Parathyroid adenoma (tissue), 2 donors: ENCODE measurements around the gene LRP2BP.

Source experiments
- H2AFZ ChIP-seq: fragments of 300-600 bp; sonication (generic); one replicate; pipeline ENCODE4 v1.7.0; 2017; ENCODE audit warnings: antibody characterized with exemption, mild to moderate bottlenecking
- H3K27ac ChIP-seq: fragments of 300-600 bp; sonication (generic); one replicate; pipeline ENCODE4 v1.7.0; 2017
- H3K27me3 ChIP-seq: fragments of 300-600 bp; sonication (generic); one replicate; pipeline ENCODE4 v1.7.0; 2017; ENCODE audit warnings: low read length; ENCODE audit not compliant: control insufficient read depth, insufficient read depth
- H3K36me3 ChIP-seq: fragments of 300-600 bp; sonication (generic); one replicate; pipeline ENCODE4 v1.7.0; 2017; ENCODE audit warnings: low read length; ENCODE audit not compliant: control insufficient read depth, insufficient read depth
- H3K4me1 ChIP-seq: fragments of 300-600 bp; sonication (generic); one replicate; pipeline ENCODE4 v1.7.0; 2017; ENCODE audit warnings: control low read depth
- H3K4me2 ChIP-seq: fragments of 300-600 bp; sonication (generic); one replicate; pipeline ENCODE4 v1.7.0; 2017; ENCODE audit warnings: low read length
- H3K4me3 ChIP-seq: fragments of 300-600 bp; sonication (generic); one replicate; pipeline ENCODE4 v1.7.0; 2017; ENCODE audit warnings: low read depth, low read length
- H3K79me2 ChIP-seq: fragments of 300-600 bp; sonication (generic); one replicate; pipeline ENCODE4 v1.7.0; 2017; ENCODE audit warnings: control low read depth
- H3K9ac ChIP-seq: fragments of 300-600 bp; sonication (generic); one replicate; pipeline ENCODE4 v1.7.0; 2017; ENCODE audit warnings: mild to moderate bottlenecking
- H3K9me3 ChIP-seq: fragments of 300-600 bp; sonication (generic); one replicate; pipeline ENCODE4 v1.7.0; 2017; ENCODE audit warnings: low read length; ENCODE audit not compliant: control insufficient read depth
- CTCF ChIP-seq: fragments of 300-600 bp; sonication (generic); IDR thresholded peaks from one replicate; pipeline ENCODE4 v1.7.0; 2017; ENCODE audit warnings: antibody characterized with exemption, mild to moderate bottlenecking
- donor health status: primary hyperparathyroidism.

Gene LRP2BP

DNA sequence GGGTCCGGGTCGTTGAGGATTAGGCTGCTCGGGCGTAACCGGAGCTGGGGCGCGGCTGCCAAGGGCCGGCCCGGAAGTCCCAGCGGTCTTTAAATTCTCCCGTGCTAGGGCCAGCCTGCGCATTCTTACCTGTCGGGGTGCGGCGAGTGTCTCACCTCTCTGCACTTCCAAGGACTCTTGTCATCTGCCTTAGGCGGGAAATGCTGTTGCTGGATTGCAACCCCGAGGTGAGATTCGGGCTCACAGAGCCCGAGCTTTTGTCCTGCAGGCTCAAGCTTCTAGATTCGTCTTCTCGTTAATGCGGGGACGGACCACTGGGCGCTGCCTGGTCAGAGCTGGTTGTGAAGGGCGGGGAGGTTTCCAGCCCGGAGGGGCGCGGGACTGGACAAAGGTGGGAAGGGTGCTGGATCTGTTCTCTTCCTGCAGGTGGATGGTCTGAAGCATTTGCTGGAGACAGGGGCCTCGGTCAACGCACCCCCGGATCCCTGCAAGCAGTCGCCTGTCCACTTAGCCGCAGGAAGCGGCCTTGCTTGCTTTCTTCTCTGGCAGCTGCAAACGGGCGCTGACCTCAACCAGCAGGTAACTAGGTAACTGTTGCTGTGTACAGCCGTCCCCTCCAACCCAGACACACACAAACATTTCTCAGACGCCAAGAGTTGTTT lies 1.1 kb upstream of the LRP2BP start, which contains the start of gene ANKRD37:
Gene ANKRD37, plus strand, starts transcription at position 118 of the 662 bp plus-strand sequence. Its CDS starts 83 bp downstream, at position 201.
- Histone ChIP-seq H2AFZ (peak within 1 kb of the TSS; percentile 87), H3K36me3 (no peaks in the 10 kb centered on the region), H3K4me1 (no peaks in the 10 kb centered on the region), H3K9ac (no peak within 1 kb of the TSS), H3K79me2 (no peaks in the 10 kb centered on the region), H3K27me3 (no peaks in the 10 kb centered on the region), H3K4me2 (peak within 1 kb of the TSS; percentile 89), H3K9me3 (no peaks in the 10 kb centered on the region), H3K4me3 (peak within 1 kb of the TSS; percentile 69), H3K27ac (peak within 1 kb of the TSS; percentile 97)
- no peak for TF ChIP-seq CTCF

DNA sequence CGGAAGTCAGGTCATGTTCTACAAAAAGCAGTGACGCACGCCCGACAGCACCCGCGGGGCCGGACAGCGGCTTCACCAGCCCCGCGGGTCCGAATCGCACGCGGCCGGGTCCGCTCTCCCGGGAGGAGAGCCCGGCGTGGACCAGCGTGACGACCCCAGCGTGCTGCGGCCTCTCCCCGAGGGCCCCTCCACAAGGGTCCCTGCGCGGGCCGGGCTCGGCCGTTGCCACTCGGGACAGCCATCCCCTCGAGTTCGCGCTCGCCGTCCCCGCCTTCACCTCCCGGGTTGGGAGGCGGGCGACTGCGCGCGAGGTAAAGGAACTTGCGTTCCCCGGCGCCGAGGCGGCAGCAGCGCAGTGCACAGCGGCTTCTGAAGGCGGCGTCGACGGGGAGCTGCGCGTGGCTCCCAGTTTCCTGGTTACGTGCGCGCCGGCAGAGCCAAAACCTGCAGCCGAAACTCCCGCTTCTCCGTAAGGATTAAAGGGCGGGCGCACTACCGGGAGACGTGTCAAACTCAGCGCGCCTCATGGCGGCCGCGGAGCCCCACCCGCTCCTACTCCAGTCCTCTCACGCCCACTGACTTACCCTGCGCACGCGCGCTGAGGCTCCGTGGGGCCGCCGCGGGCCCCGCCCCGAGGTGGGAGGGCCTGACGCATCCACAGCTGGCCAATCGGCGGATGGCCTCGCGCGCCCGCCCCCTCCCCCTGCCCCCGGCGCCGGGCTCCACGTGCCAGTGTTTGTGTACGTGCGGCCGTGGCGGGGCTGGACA lies 416 bp upstream of the LRP2BP start:
- Histone ChIP-seq H3K4me3 (peak overlapping the region; percentile 69), H2AFZ (peak overlapping the region; percentile 87), H3K36me3 (no peaks in the 10 kb centered on the region), H3K4me2 (peak overlapping the region; percentile 89), H3K9ac (no peak overlapping the region), H3K27me3 (no peaks in the 10 kb centered on the region), H3K27ac (peak overlapping the region; percentile 97), H3K9me3 (no peaks in the 10 kb centered on the region), H3K79me2 (no peaks in the 10 kb centered on the region), H3K4me1 (no peaks in the 10 kb centered on the region)
- no peak for TF ChIP-seq CTCF

DNA sequence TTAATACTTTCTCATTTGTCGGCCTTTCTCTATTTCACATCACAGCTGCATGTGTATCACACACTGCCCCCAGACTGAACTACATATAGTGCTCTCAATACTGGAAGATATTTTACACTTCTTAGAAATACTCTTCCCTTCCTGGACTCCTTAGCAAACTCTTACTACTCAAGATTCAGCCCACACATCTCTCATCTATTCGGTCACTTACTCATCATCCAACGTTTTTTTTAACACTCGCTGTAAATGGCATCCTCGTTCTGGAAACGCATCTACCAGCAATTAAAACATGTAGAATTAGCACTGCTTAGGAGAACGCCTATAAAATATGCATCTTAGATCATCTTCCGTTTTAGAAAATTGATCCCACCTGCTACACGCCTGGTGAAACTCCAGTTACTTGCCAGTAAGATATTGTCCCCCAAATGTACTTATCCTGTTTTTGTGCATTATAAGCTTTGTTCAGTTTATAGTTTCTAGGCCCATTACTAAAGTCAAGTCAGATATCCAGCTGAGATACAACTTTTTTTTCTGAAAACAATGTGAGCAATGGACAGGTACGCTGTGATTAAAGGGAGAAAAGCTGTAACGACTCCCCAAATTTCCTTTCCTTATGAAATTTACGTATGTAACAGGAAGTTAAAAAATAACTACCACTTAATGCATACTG lies 1.0 kb downstream of the LRP2BP start:
- no peak overlapping the region for H3K27ac ChIP-seq
- H3K4me3 ChIP-seq: peak overlapping the region; percentile 69
- TF ChIP-seq CTCF: no peak

GRCh38 chr4:185392156-185392555 lies 3.6 kb downstream of the LRP2BP start:
- no peak overlapping the region for H3K4me2 ChIP-seq
- no peak overlapping the region for H3K9ac ChIP-seq
- H3K9me3 ChIP-seq: no peaks in the 10 kb centered on the region
- H3K27ac ChIP-seq: no peak overlapping the region
- TF ChIP-seq CTCF: no peak
- no peaks in the 10 kb centered on the region for H3K79me2 ChIP-seq
- H3K36me3 ChIP-seq: no peaks in the 10 kb centered on the region
- no peak overlapping the region for H3K4me3 ChIP-seq
- no peaks in the 10 kb centered on the region for H3K27me3 ChIP-seq
- H3K4me1 ChIP-seq: no peaks in the 10 kb centered on the region
- no peak overlapping the region for H2AFZ ChIP-seq

More for the DNA sequence above, 1.0 kb downstream of the LRP2BP start:
- H3K9ac ChIP-seq: no peak overlapping the region
- peak overlapping the region; percentile 89 for H3K4me2 ChIP-seq
- H3K36me3 ChIP-seq: no peaks in the 10 kb centered on the region
- no peaks in the 10 kb centered on the region for H3K79me2 ChIP-seq
- no peaks in the 10 kb centered on the region for H3K9me3 ChIP-seq
- no peaks in the 10 kb centered on the region for H3K4me1 ChIP-seq
- peak overlapping the region; percentile 87 for H2AFZ ChIP-seq
- no peaks in the 10 kb centered on the region for H3K27me3 ChIP-seq
